Measurements from ENCODE around the gene DOCK10. TPM values are rescaled to one million over a fixed set of nuclear protein-coding genes. Genes with fewer than 3 reads are reported as not detected.

The DOCK10 gene
- total and polyA plus RNA-seq, 4 donors: 7.6 to 81.8 (median 42.6) TPM

DNA sequence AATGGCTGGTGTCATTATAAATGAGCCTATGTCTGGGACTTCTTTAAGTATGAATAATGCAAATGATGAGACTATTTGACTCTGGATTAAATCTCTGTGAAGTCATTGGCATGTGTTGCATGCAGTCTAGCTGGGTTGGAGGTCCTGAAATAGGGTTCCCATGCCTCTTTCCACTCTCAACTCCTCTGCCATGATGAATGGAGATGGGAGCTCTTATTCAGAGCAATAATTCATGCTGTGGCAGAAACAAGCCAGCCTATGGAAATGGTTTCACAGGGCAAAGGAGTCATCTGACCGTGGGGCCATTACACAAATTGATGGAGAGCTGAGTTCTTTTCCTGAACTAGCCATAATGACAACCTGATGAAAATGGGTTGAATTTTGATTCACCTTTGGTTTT is 310.6 kb downstream of the DOCK10 start:
- no peak for DNase-seq
- no peaks in the 10 kb centered on the region for H3K36me3 ChIP-seq (ENCODE audit: control insufficient read depth in 1 of 2, insufficient read depth in 2 of 2, low read length in 1 of 2)
- WGBS, 2 donors: 38 to 53% methylated on average over 1 of the region's 1 CpG
- H3K27ac ChIP-seq (ENCODE audit: low read depth in 1 of 2, low read length in 2 of 2): no peak overlapping the region
- intact Hi-C loops (cut with DNase I): no loop called here
- H3K9me3 ChIP-seq (ENCODE audit: control insufficient read depth, low read length): peaks cover 7% of the 10 kb centered on the region
- ATAC-seq (ENCODE audit: low FRiP score): no peak
- H3K4me1 ChIP-seq (ENCODE audit: control insufficient read depth in 1 of 2, insufficient read depth in 2 of 2, low read length in 2 of 2): no peaks in the 10 kb centered on the region
- H3K4me3 ChIP-seq (ENCODE audit: low read length in 2 of 2): no peak overlapping the region
- H3K27me3 ChIP-seq (ENCODE audit: control insufficient read depth in 1 of 2, insufficient read depth in 2 of 2, low read length in 1 of 2): no peaks in the 10 kb centered on the region

DNA sequence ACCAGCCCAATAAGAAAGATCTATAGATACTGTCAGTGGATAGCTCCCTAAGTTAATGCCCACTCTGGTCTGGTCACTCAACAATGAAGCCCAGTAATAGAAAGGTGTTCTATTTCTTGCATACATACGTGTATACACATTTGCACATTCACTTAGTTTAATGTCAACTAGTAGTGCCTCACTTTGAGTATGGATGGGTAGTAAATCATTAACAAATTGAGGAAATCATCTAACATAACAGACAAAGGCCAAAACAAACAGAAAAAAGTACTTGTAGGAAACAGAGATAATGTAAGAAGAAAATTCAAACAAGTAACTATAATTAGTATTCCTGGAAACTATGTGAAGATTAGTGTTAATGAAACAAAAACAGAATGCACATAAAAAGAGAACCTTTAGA is 312.8 kb downstream of the DOCK10 start:
- WGBS, 2 donors: 89 to 92% methylated on average over 1 of the region's 1 CpG

DNA sequence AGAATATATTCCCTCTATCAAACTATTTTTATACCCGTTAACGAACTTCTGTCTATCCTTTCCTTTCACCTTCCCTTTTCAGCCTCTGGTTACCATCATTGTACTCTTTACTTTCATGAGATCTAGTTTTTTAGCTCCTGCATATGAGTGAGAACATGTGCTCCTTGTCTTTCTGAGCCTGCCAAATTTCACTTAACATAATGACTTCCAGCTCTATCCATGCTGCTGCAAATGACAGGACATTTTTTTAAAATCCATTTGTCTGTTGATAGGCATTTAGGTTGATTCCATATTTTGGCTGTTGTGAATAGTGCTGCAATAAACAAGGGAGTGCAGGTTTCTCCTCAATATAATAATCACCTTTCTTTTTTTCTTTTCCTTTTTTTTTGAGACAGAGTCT is 317.9 kb downstream of the DOCK10 start:
- Histone ChIP-seq H3K27ac (ENCODE audit: low read depth in 1 of 2, low read length in 2 of 2) (no peak overlapping the region), H3K9me3 (ENCODE audit: control insufficient read depth, low read length) (peaks cover 2% of the 10 kb centered on the region), H3K27me3 (ENCODE audit: control insufficient read depth in 1 of 2, insufficient read depth in 2 of 2, low read length in 1 of 2) (no peaks in the 10 kb centered on the region), H3K36me3 (ENCODE audit: control insufficient read depth in 1 of 2, insufficient read depth in 2 of 2, low read length in 1 of 2) (no peaks in the 10 kb centered on the region), H3K4me1 (ENCODE audit: control insufficient read depth in 1 of 2, insufficient read depth in 2 of 2, low read length in 2 of 2) (no peaks in the 10 kb centered on the region), H3K4me3 (ENCODE audit: low read length in 2 of 2) (no peak overlapping the region)
- no peak for ATAC-seq (ENCODE audit: low FRiP score)
- no peak for DNase-seq
- 83 to 91% methylated on average over 2 of the region's 2 CpGs for WGBS, 2 donors
- intact Hi-C loops (cut with DNase I): no loop called here

More for the DNA sequence above, 312.8 kb downstream of the DOCK10 start:
- ATAC-seq (ENCODE audit: low FRiP score) (no peak), DNase-seq (no peak)
- intact Hi-C loops (cut with DNase I): no loop called here
- H3K36me3 ChIP-seq (ENCODE audit: control insufficient read depth in 1 of 2, insufficient read depth in 2 of 2, low read length in 1 of 2): no peaks in the 10 kb centered on the region
- no peak overlapping the region for H3K27ac ChIP-seq (ENCODE audit: low read depth in 1 of 2, low read length in 2 of 2)
- no peaks in the 10 kb centered on the region for H3K4me1 ChIP-seq (ENCODE audit: control insufficient read depth in 1 of 2, insufficient read depth in 2 of 2, low read length in 2 of 2)
- H3K9me3 ChIP-seq (ENCODE audit: control insufficient read depth, low read length): peaks cover 2% of the 10 kb centered on the region
- H3K27me3 ChIP-seq (ENCODE audit: control insufficient read depth in 1 of 2, insufficient read depth in 2 of 2, low read length in 1 of 2): no peaks in the 10 kb centered on the region
- no peak overlapping the region for H3K4me3 ChIP-seq (ENCODE audit: low read length in 2 of 2)

- intact Hi-C loops (cut with DNase I): no loop called here
- DNase-seq (no peak), ATAC-seq (ENCODE audit: low FRiP score) (no peak)
- Histone ChIP-seq H3K36me3 (ENCODE audit: control insufficient read depth in 1 of 2, insufficient read depth in 2 of 2, low read length in 1 of 2) (no peaks in the 10 kb centered on the region), H3K4me1 (ENCODE audit: control insufficient read depth in 1 of 2, insufficient read depth in 2 of 2, low read length in 2 of 2) (no peaks in the 10 kb centered on the region), H3K9me3 (ENCODE audit: control insufficient read depth, low read length) (peaks cover 2% of the 10 kb centered on the region), H3K27me3 (ENCODE audit: control insufficient read depth in 1 of 2, insufficient read depth in 2 of 2, low read length in 1 of 2) (no peaks in the 10 kb centered on the region), H3K27ac (ENCODE audit: low read depth in 1 of 2, low read length in 2 of 2) (no peak overlapping the region), H3K4me3 (ENCODE audit: low read length in 2 of 2) (no peak overlapping the region)
- 63 to 74% methylated on average over 2 of the region's 2 CpGs for WGBS, 2 donors
Measured at GRCh38 chr2:224723586-224724217, 318.6 kb downstream of the DOCK10 start.

GRCh38 chr2:224722770-224723169 is 319.5 kb downstream of the DOCK10 start:
- DNase-seq (no peak), ATAC-seq (ENCODE audit: low FRiP score) (no peak)
- H3K27ac ChIP-seq (ENCODE audit: low read depth in 1 of 2, low read length in 2 of 2): no peak overlapping the region
- no peaks in the 10 kb centered on the region for H3K4me1 ChIP-seq (ENCODE audit: control insufficient read depth in 1 of 2, insufficient read depth in 2 of 2, low read length in 2 of 2)
- no peaks in the 10 kb centered on the region for H3K27me3 ChIP-seq (ENCODE audit: control insufficient read depth in 1 of 2, insufficient read depth in 2 of 2, low read length in 1 of 2)
- no peaks in the 10 kb centered on the region for H3K36me3 ChIP-seq (ENCODE audit: control insufficient read depth in 1 of 2, insufficient read depth in 2 of 2, low read length in 1 of 2)
- intact Hi-C loops (cut with DNase I): no loop called here
- H3K4me3 ChIP-seq (ENCODE audit: low read length in 2 of 2): no peak overlapping the region
- 80 to 83% methylated on average over 4 of the region's 4 CpGs for WGBS, 2 donors
- peaks cover 2% of the 10 kb centered on the region for H3K9me3 ChIP-seq (ENCODE audit: control insufficient read depth, low read length)

DNA sequence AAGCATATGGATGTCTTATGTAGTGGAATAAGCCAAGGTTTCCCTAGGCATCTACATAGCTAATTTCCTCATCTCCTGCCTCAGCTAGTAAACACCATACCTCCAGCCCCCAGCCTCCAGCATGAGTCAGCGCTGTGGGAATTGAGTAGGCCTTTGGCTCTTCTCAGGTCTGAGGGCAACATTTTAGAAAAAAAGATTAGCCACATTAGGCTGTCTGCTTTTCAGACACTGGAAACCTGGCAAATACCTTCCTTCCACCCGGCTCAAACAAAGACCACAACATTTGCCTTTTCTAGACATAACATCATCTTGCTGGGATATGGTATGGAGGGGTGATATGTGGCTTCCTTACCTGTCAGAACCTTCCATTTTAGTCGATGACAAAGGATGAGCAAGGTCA is 320.0 kb downstream of the DOCK10 start:
- no peak for ATAC-seq (ENCODE audit: low FRiP score)
- H3K36me3 ChIP-seq (ENCODE audit: control insufficient read depth in 1 of 2, insufficient read depth in 2 of 2, low read length in 1 of 2): no peaks in the 10 kb centered on the region
- WGBS, 2 donors: 78 to 82% methylated on average over 3 of the region's 3 CpGs
- intact Hi-C loops (cut with DNase I): no loop called here
- H3K4me3 ChIP-seq (ENCODE audit: low read length in 2 of 2): no peak overlapping the region
- no peaks in the 10 kb centered on the region for H3K4me1 ChIP-seq (ENCODE audit: control insufficient read depth in 1 of 2, insufficient read depth in 2 of 2, low read length in 2 of 2)
- no peak overlapping the region for H3K27ac ChIP-seq (ENCODE audit: low read depth in 1 of 2, low read length in 2 of 2)
- H3K27me3 ChIP-seq (ENCODE audit: control insufficient read depth in 1 of 2, insufficient read depth in 2 of 2, low read length in 1 of 2): no peaks in the 10 kb centered on the region
- no peak for DNase-seq
- H3K9me3 ChIP-seq (ENCODE audit: control insufficient read depth, low read length): peaks cover 2% of the 10 kb centered on the region

DNA sequence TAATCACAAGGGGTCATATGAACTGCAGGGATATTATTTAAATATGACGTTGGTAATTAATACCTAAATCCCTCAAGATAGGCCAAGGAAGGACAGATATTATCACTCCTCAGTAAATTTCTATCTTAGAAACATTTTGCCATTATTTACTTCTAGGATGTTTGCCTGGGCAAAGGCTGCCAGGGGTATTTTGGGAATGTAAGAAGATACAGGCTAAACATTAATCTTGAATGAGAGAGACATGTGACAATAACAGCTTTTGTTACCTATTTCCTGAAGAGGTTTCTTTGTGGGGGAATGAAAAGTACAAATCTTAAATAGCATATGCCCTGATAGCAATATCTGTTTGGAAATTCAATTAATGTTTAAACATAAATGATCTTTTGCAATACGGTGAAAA is 325.3 kb downstream of the DOCK10 start:
- WGBS, 2 donors: 83 to 87% methylated on average over 2 of the region's 2 CpGs
- H3K27me3 ChIP-seq (ENCODE audit: control insufficient read depth in 1 of 2, insufficient read depth in 2 of 2, low read length in 1 of 2): no peaks in the 10 kb centered on the region
- no peaks in the 10 kb centered on the region for H3K36me3 ChIP-seq (ENCODE audit: control insufficient read depth in 1 of 2, insufficient read depth in 2 of 2, low read length in 1 of 2)
- peaks cover 2% of the 10 kb centered on the region for H3K9me3 ChIP-seq (ENCODE audit: control insufficient read depth, low read length)
- no peak overlapping the region for H3K27ac ChIP-seq (ENCODE audit: low read depth in 1 of 2, low read length in 2 of 2)
- DNase-seq (no peak), ATAC-seq (ENCODE audit: low FRiP score) (no peak)
- H3K4me1 ChIP-seq (ENCODE audit: control insufficient read depth in 1 of 2, insufficient read depth in 2 of 2, low read length in 2 of 2): no peaks in the 10 kb centered on the region
- intact Hi-C loops (cut with DNase I): no loop called here
- no peak overlapping the region for H3K4me3 ChIP-seq (ENCODE audit: low read length in 2 of 2)

DNA sequence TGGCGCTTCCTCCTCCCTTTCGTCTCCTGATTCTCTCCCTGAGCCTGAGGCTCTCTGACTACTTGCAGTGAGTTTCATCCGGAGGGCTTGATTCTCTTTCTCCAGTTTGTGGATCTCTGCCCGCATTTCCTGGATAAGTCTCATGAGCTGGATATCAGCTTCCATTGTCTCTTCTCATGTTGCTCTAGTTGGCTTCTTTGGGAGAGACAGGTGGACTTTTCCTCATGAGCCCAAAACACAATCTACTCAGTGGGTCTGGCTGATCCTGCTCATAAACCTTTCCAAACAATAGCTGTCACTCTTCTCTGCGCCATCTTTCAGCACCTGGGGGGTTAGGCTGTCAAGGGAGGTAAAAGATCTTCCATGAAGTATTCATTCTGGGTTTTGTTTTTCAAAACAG is 326.1 kb downstream of the DOCK10 start, which contains the start of gene CCDC195:
Gene CCDC195 (minus strand): TSS at position 165 of the 400 bp plus-strand sequence. CDS start 0 bp downstream, at position 165.
- no peaks in the 10 kb centered on the region for H3K36me3 ChIP-seq (ENCODE audit: control insufficient read depth in 1 of 2, insufficient read depth in 2 of 2, low read length in 1 of 2)
- H3K27me3 ChIP-seq (ENCODE audit: control insufficient read depth in 1 of 2, insufficient read depth in 2 of 2, low read length in 1 of 2): no peaks in the 10 kb centered on the region
- no peak for DNase-seq
- no peak within 1 kb of the TSS for H3K4me3 ChIP-seq (ENCODE audit: low read length in 2 of 2)
- WGBS, 2 donors: 92 to 93% methylated on average over 5 of the region's 5 CpGs
- no peaks in the 10 kb centered on the region for H3K4me1 ChIP-seq (ENCODE audit: control insufficient read depth in 1 of 2, insufficient read depth in 2 of 2, low read length in 2 of 2)
- no peak within 1 kb of the TSS for H3K27ac ChIP-seq (ENCODE audit: low read depth in 1 of 2, low read length in 2 of 2)
- H3K9me3 ChIP-seq (ENCODE audit: control insufficient read depth, low read length): peaks cover 2% of the 10 kb centered on the region
- ATAC-seq (ENCODE audit: low FRiP score): no peak
- intact Hi-C loops (cut with DNase I): no loop called here

Measured in aorta (tissue), 5 donors.